AG08396 (cell line): ENCODE measurements around the gene COL3A1.

Experiments used
- DNase-seq: peaks from one replicate; pipeline ENCODE4 v3.0.0; 2012; ENCODE audit warnings: low spot score, mixed read lengths

COL3A1 gene

DNA sequence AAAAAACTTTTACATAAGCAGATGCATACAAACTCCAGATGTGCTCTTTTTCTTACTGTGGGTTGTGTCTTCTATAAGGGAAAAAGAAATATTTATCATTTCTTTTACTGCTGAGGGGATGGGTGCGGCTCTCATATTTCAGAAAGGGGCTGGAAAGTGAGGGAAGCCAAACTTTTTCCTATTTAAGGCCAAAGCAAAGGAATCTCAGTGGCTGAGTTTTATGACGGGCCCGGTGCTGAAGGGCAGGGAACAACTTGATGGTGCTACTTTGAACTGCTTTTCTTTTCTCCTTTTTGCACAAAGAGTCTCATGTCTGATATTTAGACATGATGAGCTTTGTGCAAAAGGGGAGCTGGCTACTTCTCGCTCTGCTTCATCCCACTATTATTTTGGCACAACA is at the start of gene COL3A1:
Gene COL3A1, plus strand, starts transcription at position 210 of the 400 bp plus-strand sequence. Its CDS starts 117 bp downstream, at position 327.
- DNase-seq: peak; percentile 26

DNA sequence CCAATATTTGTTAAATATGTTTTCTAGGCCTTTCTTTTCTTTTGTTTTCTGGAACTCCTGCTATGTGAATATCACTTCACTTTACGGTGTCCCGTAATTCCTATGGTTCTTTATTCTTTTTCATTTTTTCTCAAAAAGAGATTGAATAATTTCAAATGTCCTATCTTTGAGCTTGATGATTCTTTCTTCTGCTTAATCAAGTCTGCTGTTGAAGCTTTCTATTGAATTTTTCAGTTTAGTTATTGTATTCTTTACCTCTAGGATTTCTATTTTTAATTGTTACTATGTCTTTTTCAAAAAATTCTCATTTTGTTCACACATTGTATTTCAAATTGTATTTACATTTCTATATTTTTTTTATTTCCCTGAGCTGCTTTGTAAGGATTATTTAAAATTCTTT is 45.5 kb upstream of the COL3A1 start:
- DNase-seq: no peak

DNA sequence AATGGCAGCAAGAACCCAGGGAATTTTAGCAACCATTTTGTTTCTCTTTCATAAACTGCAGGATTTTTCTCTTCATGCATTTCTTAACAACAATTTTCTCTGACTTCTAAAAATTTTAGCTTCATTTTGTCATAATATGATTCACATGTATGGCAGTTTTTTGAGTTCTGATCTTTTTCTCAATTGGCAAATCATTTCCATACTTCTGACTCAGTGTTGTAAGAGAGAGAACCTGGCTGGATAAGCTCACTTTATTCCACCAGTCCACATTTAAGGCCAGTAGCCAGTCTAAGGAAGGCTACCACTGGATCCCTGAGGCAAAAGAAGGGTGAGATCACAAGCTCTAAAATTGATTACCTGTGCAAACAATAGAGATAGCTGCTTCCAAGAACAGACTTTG is 42.8 kb upstream of the COL3A1 start:
- DNase-seq: peak; percentile 31

DNA sequence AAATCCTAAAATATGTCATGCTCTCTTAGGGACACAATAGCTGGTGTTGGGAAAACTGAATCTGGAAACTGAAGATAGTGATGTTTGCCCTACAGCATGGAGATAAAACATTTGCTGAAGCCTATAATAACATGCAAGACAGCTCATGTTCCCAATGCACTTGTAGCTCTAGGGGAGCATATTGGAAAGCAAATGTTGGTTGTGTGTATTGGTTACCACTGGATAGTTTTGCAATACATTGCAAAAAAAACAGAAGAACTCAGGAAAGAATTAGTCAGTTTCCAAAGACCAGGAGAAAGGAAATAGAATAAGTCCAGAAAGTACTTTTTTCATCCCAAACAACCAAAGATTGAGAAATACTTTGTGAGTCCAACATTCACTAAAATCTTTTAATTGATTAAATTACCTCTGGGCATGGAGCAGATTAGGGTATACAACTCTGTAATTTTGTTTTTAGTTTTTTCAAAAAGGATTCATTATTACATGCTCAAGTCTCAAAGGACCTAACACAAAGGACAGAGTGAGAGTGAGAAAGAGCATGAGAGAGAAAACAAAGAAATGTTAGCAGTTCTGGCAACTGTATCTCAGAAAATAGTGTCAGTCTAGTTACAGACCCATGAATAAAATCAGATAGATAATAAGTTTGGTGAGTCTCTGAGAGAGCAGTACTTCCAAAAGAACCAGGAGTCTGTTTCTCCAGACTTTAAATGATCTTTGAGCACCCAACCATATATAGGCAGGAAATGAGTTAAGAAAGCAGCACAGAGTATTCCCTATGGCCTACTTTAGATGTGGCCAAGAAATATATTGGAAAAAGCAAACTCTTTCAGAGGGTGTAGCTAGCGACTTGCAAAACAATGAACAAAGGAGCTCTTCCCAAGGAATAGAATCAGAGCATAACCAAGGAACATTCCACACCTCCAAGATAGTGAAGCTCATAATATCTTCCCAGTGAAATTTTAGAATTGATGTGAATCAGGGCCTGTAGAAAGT is 36.6 kb upstream of the COL3A1 start:
- peak; percentile 15 for DNase-seq

DNA sequence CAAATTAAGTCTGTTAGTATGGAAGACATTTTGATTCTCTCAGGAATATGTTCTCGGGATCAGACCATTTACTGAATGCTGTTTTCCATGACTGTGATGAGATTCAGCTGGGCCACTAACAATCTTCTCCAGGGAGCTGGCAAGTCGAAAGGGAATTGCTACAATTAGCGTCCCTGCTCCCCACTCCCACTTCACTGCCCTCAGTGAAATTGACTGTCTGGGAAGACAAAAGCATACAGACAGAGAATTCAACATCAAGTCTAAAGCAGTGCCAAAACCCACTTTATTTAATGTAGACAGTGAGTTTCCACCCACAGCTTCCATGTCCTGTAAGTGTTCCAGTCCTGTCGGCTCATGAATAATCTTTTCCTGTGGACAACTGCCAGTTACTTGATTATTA is 34.0 kb upstream of the COL3A1 start:
- DNase-seq: no peak

DNA sequence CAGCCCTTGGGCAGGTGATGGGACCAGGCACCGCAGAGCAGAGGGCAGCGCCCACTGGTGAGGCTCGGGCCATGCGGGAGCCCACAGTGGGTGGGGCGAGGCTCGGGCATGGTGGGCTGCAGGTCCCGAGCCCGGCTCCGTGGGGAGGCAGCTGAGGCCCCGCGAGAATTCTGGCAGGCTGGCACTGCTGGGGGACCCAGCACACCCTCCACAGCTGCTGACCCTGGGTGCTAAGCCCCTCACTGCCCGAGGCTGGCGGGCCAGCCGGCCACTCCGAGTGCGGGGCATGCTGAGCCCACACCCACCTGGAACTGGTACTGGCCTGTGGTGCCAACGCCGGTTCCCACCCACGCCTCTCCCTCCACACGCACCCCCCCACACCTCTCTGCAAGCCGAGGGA is 29.7 kb upstream of the COL3A1 start:
- no peak for DNase-seq

DNA sequence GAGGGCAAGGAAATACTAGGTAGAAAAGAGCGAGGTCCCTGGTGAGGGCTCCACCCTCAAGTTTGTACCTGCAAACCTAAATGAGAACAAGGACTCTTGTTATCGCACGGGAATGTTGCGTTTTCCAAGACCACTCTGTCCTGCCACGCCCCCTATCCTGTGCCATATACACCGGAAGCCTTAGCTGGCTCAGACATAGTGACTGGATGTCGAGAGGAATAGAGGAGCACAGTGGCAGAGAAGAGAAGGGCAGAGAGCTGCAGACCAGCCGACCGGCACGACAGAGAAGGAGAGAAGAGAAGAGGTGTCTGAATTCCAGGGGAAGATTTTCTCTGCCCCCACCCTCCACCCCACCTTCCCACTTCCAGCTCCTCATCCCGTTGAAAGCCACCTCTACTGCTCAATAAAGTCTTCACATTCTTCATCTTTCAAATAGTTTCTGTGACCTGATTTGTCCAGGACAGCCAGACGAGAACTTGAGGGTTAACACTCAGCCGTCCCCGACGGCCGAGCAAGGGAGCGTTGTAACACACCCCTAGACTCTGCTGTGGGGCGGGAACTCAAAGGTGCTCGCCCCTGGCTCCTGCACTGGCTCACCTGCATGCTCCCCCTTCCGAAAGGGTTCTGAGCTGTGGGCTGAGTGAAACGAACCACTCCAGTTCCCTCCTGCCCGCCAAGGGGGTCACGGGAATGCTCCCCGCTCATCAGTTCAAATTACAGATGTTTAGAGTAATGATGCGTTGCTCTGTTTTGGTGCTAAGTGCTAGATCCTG is 24.9 kb upstream of the COL3A1 start:
- no peak for DNase-seq

DNA sequence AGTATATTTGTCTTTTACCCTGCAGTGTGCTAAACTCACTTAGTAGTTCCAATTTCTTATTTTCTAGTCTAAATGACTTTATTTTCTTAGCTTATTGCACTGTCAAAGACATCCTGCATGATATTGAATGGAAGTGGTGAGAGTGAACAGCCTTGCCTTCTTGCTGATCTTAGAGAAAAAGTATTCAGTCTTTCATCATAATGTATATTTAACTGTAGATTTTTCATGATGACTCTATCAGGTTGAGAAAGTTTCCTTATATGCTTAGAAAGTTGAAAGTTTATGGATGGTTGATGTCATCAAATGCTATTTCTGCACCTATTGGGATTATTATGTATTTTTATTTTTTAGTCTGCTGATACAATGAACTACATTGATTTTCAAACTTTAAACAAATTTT is 21.3 kb upstream of the COL3A1 start:
- DNase-seq: no peak

DNA sequence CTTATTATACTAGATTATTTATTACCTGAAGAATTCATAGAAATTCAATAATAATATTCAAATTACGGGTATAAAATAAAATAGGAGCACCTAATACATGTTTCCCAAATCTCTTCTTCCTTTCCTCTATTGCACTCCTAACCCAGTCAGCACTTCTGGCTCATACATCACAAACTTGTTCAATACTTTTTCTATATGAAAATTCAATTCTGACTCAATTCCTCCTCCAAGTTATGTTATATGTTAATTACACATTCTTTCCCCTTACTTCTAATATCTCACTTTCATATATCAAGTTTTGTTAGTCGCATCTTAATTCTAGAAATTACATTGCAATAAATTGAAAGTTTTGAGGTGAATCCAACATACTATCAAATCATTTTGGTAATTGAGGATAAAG is 17.9 kb upstream of the COL3A1 start:
- no peak for DNase-seq

DNA sequence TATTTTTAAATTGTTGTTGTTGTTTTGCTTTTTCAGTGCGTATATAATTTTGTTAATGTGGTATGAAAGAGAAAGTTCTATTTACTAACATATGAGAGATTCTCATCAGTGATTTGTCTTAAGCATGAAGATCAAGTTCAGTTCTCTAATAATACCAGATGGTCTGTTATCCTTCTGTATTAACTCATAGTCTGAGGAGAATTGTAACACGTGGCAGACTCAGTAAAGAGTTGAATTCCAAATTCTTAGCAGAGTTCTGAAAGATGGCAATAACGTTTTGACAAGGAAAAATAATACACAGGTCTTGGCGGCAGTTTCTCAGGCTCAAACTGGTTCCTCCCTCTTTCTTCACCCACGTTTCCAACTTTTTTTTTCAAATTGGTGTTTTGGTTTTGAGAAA is 17.2 kb upstream of the COL3A1 start:
- no peak for DNase-seq

DNA sequence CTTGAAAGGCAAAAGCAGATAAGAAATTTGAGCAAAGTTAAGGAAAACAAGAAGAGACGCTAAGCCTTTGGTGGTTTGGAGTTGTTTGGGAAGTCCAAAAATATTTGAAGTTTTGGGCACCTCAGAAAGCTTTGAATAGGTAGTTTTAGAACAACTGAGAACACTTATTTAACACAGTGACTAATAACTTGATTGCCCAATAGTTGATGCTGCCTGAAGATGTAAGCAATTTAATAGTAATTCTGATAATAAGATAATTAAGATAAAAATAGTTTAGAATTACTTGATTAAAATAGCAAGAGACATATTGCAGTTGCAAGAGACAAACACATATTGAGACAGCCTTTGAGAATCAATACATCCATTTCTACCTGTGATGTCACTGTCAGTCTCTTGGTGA is 16.5 kb upstream of the COL3A1 start:
- no peak for DNase-seq

DNA sequence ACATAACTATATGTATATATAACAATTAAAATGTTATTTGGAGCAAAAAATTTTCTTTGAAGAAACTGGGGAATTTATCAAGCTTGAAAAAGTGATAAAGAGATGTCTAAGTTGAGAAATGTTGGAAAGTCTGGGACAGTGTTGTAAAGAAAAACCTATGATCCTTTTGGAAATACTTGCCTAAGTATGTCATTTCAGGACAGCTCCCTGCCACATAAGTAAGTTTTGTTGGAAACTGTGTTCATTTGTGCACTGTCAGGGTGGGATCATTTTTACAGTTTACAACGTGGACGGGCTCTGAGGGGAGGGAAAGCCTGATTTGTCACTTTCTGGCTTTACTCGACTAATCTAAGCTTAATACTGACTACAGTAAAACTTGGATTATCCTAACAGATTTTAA is 10.4 kb upstream of the COL3A1 start:
- no peak for DNase-seq

DNA sequence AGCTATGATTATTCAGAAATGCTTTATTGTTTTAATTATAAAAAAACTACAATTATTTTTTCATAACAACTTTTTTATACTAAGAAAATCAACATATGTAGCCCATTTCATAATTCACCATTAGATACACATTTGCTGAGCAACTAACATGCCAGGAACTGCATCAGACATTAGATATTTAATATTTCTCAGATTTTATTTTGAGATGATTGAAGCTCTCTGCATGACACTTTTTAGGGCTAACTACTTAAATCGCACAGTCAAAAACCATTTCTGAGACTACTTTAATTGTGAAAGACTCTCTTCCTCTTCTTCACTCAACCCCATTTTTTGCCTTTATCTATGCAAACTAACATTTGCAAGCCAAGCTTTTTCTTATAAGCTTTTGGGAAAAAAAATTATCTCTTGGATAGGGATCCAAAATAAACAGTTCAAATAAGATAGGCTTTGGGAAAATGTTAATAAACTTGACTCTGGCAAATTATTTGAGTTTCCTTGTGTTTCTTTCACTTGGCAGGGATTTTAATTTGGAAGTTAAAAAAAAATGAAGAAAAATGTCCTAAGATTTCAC is 9.1 kb upstream of the COL3A1 start:
- no peak for DNase-seq

DNA sequence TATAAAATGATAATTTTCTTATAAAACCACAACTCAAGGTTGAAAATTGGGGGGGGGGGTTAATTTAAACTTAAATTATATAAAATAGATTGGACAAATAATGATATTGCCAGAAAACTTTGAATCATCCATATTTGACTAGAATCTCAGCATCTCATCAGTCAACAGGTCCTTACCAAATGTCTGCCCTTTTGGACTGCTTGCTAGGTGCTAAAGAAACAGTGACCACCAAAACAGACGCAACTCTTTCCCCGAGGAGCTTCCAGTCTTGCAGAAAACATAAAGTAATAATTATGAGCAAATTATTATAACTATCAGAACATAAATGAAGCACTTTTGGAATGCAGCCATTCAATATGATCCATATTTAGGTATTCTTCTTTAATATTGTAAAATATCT is 8.6 kb upstream of the COL3A1 start:
- DNase-seq: no peak

DNA sequence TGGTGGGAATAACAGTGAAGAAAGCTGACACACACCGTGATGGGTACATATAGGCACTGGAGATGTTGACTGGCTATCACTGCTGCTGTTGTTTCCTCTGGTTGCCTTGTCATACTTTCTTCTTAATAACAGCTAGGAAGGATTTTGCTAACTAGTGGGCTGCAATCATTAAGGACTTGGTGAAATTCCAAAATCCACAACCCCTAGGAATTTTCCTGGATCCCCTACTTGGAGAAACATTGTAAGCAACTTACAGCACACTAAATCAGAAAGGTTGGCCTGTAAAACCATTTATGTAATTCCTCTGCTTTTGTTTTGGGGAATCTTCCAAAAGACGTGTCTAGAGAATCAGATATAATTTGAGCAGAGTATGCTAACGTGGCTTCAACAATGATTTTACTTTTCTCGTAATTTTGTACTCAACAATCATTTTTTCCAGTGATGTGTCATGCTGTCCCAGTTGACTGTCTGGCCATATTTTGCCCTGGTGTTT is 8.0 kb upstream of the COL3A1 start:
- DNase-seq: no peak

DNA sequence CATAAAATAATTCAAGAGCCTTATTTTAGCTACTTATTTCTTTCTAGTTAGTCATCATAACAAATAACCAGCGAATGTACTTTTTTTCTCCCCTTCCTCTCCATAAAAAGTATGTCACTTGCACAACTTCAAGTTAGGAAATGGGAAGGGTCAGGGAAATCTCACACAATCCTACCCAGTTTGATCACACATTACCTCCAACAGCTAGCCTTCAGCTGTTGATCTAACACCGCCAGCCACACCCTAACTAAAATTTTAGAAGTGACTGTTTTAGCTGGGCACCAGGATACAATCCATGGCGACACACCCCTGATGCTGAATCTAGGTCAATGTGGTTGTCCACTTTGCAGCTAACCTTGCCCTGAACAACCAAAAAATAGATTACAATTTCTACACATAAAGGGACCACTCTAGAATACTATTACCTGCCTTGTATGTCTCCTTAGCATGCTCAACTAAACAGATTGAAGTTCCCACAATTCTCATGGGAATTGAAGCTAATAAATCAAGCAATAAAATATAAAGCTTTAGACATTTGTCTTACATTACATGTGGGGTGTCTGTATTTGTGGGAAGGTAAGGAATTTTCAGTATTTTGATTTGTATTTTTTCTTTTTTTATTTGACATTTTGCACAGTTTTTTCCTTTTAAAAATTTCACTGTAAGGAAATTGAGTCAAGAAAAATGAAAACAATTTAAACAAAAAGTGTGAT is 7.3 kb upstream of the COL3A1 start:
- no peak for DNase-seq

DNA sequence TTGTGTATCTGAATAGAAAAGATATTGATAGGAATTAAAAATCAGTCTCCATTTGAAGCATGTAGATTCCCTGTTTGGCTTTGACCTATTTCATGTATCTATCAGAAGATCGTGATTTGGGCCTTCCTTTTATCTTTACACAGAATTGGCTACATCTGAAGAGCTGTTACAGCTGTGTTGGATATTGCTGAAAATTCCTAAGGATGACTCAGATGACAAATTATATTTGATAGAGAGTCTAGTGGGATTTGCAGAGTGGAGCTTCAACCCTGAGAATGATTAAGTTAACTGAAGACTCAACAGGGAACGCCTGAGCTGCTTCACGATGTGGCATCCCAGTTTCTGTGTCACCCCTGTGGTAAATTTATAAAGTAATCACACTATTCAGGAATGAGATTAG is 4.9 kb upstream of the COL3A1 start:
- DNase-seq: peak; percentile 12

DNA sequence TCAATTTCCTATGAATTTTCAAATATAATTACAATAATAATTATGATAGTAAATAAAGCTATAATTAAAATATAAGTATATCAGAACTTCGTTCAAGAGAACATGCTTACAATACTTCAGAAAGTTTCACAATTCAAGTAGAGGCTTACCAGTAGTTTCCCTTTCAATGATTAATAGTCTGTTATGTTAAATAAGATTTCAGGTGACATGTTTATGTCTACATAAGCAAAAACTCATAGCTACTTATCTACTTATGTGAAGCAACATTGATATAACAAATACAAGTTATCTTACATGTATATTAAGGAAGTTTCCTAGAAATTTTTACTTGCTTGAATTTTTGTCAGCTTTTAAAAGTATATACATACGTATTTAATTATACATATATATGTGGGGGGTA is 4.5 kb upstream of the COL3A1 start:
- no peak for DNase-seq

DNA sequence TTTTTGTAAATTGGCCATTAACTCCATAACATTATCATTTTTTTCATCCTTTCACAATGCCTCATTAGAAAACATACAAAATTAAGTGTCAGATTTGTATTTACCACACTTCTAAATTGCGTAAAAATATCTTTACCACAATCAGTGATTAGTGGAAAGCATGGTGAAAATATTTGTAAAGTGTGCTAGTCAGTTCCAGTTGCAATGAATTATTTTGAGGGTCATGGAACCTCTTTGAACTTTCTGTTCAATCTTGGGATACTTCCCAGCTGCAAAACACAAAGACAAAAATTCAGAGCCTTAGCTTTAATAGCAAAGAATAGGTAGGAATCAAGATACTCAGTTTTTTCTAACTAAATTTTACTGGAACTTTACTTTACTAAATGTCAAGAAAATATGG is 4.0 kb upstream of the COL3A1 start:
- DNase-seq: no peak

DNA sequence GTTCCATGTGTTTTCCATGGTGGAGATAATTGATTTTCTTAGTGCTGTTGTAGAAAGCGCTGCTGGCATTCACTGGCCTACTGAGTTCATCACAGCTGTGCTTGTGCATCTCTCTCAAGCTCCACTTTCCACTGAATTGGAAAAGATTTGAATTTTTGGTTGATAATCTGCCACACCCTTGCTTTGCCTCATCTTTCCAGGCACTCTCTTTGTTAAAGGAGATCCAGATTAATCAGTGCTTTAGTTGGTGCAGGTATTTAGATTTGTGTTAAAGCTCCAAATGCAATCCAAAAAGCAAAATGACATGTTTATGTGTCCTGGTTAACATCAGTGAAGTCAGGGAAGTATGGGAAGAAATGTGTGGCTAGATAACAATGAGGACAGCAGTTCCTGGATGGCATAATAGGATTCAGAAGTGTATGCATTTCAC is 2.7 kb upstream of the COL3A1 start:
- no peak for DNase-seq

DNA sequence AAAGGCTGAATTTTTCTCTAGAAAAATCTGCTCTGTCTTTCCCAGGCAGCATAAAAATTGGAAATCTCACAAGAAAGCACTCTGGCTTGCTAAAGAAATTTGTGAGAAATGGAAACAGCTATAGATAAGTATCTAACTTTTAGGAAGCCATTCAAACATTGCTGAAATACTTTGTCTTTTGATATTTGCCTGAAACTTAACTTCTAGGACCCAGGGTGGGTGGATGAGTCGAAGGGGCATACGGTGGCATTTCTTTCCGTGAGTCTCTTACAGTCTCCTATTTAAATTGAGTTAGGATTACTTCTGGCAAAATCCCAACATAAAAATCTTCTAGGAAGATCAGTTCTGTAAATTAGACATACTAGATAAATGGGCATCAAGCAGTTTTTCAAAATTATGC is 532 bp upstream of the COL3A1 start:
- DNase-seq: no peak
